GM21360 (cell line): ENCODE data around the gene STK40.

ENCODE experiments used
- ATAC-seq: cut with Tn5 transposase; IDR thresholded peaks from one replicate; pipeline ENCODE4 v1.9.1; 2021; ENCODE audit warnings: mild to moderate bottlenecking, moderate library complexity; ENCODE audit not compliant: unreplicated experiment

The STK40 gene

GRCh38 chr1:36398370-36398977 is 12.8 kb upstream of the STK40 start:
- ATAC-seq, result no peak

GRCh38 chr1:36397378-36398230 is 11.9 kb upstream of the STK40 start, which contains the start of gene LSM10:
Gene LSM10, minus strand, starts transcription at chr1:36397908. Its CDS starts 3,779 bp downstream, at chr1:36394129.
- peak; percentile 46 for ATAC-seq

GRCh38 chr1:36397083-36397377 is 11.3 kb upstream of the STK40 start:
- ATAC-seq, result no peak

GRCh38 chr1:36396359-36396758 is 10.6 kb upstream of the STK40 start:
- ATAC-seq, result no peak

- ATAC-seq, result no peak
These were observed 8.0 kb upstream of the STK40 start for GRCh38 chr1:36393686-36394085.

- no peak for ATAC-seq
These were observed 7.1 kb upstream of the STK40 start for GRCh38 chr1:36392836-36393235.

- no peak for ATAC-seq
These were observed 5.5 kb upstream of the STK40 start for GRCh38 chr1:36391271-36391670.

GRCh38 chr1:36390411-36390810 is 4.7 kb upstream of the STK40 start:
- no peak for ATAC-seq

GRCh38 chr1:36389999-36390398 is 4.3 kb upstream of the STK40 start:
- no peak for ATAC-seq

GRCh38 chr1:36389261-36389660 is 3.5 kb upstream of the STK40 start:
- ATAC-seq, result no peak

- ATAC-seq, result no peak
These were observed 1.6 kb upstream of the STK40 start for GRCh38 chr1:36387141-36387949.

GRCh38 chr1:36386265-36387140 is 779 bp upstream of the STK40 start:
- peak; percentile 38 for ATAC-seq

- no peak for ATAC-seq
These were observed 948 bp downstream of the STK40 start for GRCh38 chr1:36384542-36385409.

- no peak for ATAC-seq
These were observed 2.5 kb downstream of the STK40 start for GRCh38 chr1:36383240-36383639.

- ATAC-seq, result no peak
These were observed 3.1 kb downstream of the STK40 start for GRCh38 chr1:36382669-36383068.

GRCh38 chr1:36382231-36382630 is 3.5 kb downstream of the STK40 start:
- no peak for ATAC-seq

GRCh38 chr1:36381405-36381804 is 4.3 kb downstream of the STK40 start:
- no peak for ATAC-seq

GRCh38 chr1:36380782-36381181 is 4.9 kb downstream of the STK40 start:
- no peak for ATAC-seq

- ATAC-seq, result no peak
These were observed 5.5 kb downstream of the STK40 start for GRCh38 chr1:36380143-36380619.
